Measurements from ENCODE around the gene MAGED4. TPM values are rescaled to one million over a fixed set of nuclear protein-coding genes. Genes with fewer than 3 reads are reported as not detected.
"Not testable (repeated sequence)": the region's sequence is repeated elsewhere in the genome, so short reads cannot be mapped to it uniquely, and the experiment has no call there.

Gene MAGED4
- polyA plus RNA-seq (ENCODE audit: insufficient read length in 12 of 12): 10 to 100 TPM in 11 of 12 donors, not detected in 1; 12.3 to 59.2 (median 22.2) TPM
- long read RNA-seq, donor 1, partial matches to known transcripts: 81 of 90 reads
- long read RNA-seq, donor 1, other reads (novel, unspliced or antisense): 6 of 90 reads
- long read RNA-seq, donor 2, partial matches to known transcripts: 10 of 10 reads
- long read RNA-seq, donor 2, other reads (novel, unspliced or antisense): 0 of 10 reads
- long read RNA-seq, donor 3: 0 reads
- long read RNA-seq, donor 4: 0 reads
- long read RNA-seq, donor 5, partial matches to known transcripts: 24 of 29 reads
- long read RNA-seq, donor 5, other reads (novel, unspliced or antisense): 0 of 29 reads
- long read RNA-seq, donor 6, partial matches to known transcripts: 0 of 3 reads
- long read RNA-seq, donor 6, other reads (novel, unspliced or antisense): 0 of 3 reads
- long read RNA-seq, donor 7: 0 reads
- long read RNA-seq, donor 8, partial matches to known transcripts: 10 of 15 reads
- long read RNA-seq, donor 8, other reads (novel, unspliced or antisense): 0 of 15 reads
- long read RNA-seq, donor 9, partial matches to known transcripts: 14 of 16 reads
- long read RNA-seq, donor 9, other reads (novel, unspliced or antisense): 0 of 16 reads
- long read RNA-seq, donor 10: 0 reads
- long read RNA-seq, donor 11, partial matches to known transcripts: 0 of 3 reads
- long read RNA-seq, donor 11, other reads (novel, unspliced or antisense): 0 of 3 reads

GRCh38 chrX:52184440-52185077, at the start of gene MAGED4:
Gene MAGED4, plus strand, starts transcription at chrX:52184888. Its CDS starts 1,035 bp downstream, at chrX:52185923.
- DNase-seq: not testable (repeated sequence)

- DNase-seq: no peak
These were observed 45.7 kb upstream of the MAGED4 start for GRCh38 chrX:52138830-52139544.

DNA sequence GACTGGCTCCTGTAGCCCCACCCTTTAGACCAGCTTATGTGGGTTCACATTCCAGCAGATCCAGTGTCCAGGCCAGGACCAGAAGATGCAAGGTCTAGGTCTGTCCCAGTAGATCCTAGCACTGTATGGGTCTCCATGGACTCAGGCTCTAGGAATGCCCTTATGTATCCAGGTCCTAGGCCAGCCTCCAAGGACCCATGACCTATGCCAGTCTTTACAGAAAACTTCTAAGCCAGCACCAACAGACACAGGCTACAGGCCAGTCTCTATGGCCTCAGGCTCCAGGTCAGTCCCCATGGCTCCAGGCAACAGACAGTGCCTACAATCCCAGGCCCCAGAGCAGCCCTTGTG, 45.2 kb upstream of the MAGED4 start:
- DNase-seq: no peak

DNA sequence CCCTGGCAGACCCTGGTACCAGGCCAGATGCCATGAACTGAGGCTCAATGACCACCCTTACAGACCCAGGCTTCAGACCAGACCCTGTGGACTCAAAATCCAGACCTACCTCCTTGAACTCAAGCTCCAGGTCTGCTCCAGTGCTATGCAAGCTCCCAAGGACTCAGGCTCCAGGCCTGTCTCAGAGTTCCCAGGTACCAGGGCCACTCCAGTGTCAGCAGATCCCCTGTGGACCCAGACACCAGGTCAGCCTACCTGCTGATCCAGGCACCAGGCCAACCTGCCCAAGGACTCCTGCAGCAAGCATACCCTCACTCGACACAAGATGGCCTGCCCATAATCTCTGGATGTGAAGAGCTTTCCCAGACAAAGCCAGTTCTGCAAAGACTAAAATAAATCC, 44.7 kb upstream of the MAGED4 start:
- no peak for DNase-seq

DNA sequence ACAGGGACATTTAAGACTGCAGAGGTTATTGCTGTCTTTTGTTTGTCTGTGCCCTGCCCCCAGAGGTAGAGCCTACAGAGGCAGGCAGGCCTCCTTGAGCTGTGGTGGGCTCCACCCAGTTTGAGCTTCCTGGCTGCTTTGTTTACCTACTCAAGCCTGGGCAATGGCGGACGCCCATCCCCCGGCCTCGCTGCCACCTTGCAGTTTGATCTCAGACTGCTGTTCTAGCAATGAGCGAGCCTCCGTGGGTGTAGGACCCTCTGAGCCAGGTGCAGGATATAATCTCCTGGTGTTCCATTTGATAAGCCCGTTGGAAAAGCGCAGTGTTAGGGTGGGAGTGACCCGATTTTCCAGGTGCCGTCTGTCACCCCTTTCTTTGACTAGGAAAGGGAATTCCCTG, 34.0 kb upstream of the MAGED4 start:
- not testable (repeated sequence) for DNase-seq

DNA sequence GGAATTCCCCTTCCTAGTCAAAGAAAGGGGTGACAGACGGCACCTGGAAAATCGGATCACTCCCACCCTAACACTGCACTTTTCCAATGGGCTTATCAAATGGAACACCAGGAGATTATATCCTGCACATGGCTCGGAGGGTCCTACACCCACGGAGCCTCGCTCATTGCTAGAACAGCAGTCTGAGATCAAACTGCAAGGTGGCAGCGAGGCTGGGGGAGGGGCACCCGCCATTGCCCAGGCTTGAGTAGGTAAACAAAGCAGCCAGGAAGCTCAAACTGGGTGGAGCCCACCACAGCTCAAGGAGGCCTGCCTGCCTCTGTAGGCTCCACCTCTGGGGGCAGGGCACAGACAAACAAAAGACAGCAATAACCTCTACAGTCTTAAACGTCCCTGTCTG, 24.5 kb upstream of the MAGED4 start:
- not testable (repeated sequence) for DNase-seq

DNA sequence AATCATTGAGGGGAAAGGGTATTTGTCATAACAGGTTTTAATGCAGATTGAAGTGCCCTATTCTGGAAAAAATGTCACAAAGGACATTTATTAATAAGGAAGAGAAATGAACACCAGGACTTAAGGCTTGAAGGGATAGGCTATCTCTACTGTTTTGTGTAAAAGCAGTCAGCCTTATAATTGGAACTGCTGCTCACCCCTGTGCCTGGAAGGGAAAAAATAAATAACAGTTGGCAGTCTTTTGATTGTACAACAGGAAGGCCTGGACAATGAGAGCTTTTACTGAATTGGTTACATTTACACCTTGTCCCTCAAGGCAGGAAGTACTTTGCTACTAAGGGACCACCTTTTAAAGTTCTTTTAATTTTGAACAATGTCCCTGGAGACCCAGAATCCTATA, 17.8 kb upstream of the MAGED4 start:
- DNase-seq: no peak

DNA sequence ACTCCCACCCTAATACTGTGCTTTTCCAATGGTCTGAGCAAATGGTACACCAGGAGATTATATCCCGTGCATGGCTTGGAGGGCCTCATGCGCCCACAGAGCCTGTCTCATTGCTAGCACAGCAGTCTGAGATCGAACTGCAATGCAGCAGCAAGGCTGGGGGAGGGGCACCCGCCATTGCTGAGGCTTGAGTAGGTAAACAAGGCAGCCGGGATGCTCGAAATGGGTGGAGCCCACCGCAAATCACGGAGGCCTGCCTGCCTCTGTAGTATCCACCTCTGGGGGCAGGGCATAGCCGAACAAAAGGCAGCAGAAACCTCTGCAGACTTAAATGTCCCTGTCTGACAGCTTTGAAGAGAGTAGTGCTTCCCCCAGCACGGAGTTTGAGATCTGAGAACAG, 13.6 kb upstream of the MAGED4 start:
- DNase-seq: not testable (repeated sequence)

DNA sequence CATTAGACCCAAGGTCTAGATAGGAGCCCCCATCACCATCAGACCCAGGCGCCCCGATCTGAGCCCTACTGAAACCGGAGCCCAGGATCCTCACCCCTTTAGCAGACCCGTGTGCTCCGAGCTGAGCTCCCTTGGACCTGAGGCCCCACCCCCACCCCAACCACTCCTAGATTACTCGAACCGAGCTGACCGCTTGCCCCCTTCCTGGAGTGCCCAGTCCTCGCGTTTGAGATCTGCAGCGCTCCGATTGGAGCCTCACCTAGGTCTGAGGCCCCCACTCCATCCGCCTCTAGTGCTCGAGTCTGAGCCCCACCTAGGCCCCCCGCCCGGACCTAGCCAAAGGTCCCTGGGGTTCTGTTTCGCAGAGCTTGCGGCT, 378 bp downstream of the MAGED4 start:
- not testable (repeated sequence) for DNase-seq

GRCh38 chrX:52211405-52211804, 26.7 kb downstream of the MAGED4 start:
- not testable (repeated sequence) for DNase-seq

DNA sequence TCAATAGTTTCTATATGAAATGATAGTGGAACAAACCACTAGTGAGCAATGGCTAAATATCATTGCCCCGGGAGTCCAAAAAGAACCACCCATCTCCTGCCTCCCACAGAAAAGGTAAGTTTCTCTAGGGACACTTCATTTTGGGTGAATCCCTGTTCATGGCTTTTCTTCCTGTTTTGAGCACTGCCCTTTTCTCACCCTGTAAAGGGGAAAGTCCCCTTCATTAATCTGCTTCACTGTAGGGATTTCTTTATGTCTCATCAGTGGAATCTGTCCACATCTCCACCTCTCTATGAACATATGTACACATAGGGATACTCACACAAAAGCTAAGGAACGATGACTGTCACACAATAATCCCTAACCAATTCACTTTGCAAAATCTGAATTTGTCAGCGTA, 28.6 kb downstream of the MAGED4 start:
- no peak for DNase-seq

DNA sequence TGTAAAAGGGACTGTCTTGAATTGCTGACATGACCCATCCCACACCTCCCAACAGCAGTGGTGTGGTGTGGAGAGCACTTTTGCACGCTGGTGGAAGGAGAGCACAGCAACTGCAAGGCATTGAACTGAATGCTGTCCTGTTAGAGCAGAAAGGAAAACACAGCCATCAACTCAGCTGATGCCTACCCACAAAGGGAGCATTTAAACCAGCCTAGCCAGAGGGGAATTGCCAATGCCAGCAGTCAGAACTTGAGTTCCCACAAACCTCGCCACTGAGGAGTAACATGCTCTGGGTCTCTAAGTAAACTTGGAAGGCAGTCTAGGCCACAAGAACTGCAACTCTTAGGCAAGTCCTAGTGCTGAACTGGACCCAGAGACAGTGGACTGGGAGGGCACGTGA, 31.9 kb downstream of the MAGED4 start:
- DNase-seq: no peak

DNA sequence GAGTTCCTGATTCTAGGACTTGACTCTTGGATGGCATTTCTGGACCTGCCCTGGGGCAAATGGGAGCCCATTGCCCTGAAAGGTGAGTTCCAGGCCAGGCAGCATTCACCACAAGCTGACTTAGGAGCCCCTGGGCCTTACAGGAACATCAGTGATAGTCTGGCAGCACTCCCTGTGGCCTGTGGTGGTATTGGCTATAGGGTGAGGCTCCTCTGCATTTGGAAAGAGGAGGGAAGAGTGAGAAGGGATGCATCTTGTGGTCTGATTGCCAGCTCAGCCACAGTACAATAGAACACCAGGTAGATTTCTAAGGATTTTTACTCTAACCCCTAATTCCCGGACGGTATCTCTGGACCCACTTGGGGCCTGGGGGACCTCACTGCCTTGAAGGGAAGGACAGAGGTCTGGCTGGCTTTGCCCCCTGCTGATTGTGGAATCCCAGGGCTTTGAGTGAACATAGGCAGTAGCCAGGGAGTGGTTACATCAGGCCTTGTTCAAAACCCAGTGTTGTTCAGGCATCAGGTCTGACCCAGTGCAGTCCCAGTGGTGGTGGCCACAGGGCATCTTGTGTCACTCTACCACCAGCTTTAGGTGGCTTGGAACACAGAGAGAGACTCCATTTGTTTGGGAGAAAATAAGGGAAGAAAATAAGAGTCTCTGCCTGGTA, 32.9 kb downstream of the MAGED4 start:
- no peak for DNase-seq

- no peak for DNase-seq
These were observed 36.2 kb downstream of the MAGED4 start for GRCh38 chrX:52220936-52221335.

Other genes starting within 250 kb of the MAGED4 start
- 10 to 100 TPM in 11 of 12 donors, not detected in 1; 18.7 to 63.3 (median 50.0) TPM for gene MAGED4B, start 115.7 kb upstream of the MAGED4 start, polyA plus RNA-seq (ENCODE audit: insufficient read length in 12 of 12)
- gene XAGE2, start 184.1 kb downstream of the MAGED4 start, polyA plus RNA-seq (ENCODE audit: insufficient read length in 12 of 12): 1 to 10 TPM in 2 of 12 donors, under 1 TPM in 3, not detected in 7; 0.43 to 4.3 (median 0.59) TPM